ENCODE results near the gene ZC3H12C.
"Not testable (repeated sequence)": the region's sequence is repeated elsewhere in the genome, so short reads cannot be mapped to it uniquely, and the experiment has no call there.

The ZC3H12C gene

GRCh38 chr11:110092515-110093406 lies at the start of gene ZC3H12C:
TSS of gene ZC3H12C (plus strand) at chr11:110093392. CDS start at chr11:110093412, 20 bp downstream.
- peak; percentile 91 for DNase-seq (ENCODE audit: low spot score)

- DNase-seq (ENCODE audit: low spot score) = no peak
Measured at GRCh38 chr11:110044226-110044968, 48.8 kb upstream of the ZC3H12C start.

GRCh38 chr11:110046775-110047380 lies 46.3 kb upstream of the ZC3H12C start:
- no peak for DNase-seq (ENCODE audit: low spot score)

GRCh38 chr11:110049501-110050200 lies 43.5 kb upstream of the ZC3H12C start:
- no peak for DNase-seq (ENCODE audit: low spot score)

DNA sequence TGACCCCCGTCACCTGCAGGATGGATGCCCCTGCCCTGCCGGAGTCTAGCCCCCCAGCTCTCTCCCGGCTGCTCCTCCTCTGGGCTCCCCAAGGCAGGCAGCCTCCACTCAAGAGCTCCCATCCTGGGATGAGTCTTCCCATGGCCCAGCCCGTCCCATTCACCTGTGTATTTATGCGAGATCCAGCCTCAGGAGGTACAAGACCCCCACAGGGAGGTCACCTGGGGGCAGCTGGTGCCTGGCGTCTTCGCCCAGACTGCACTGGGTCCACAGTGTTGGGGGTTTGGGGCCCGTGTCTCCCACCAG lies 43.0 kb upstream of the ZC3H12C start:
- no peak for DNase-seq (ENCODE audit: low spot score)

GRCh38 chr11:110053848-110054414 lies 39.3 kb upstream of the ZC3H12C start:
- DNase-seq (ENCODE audit: low spot score) = no peak

- no peak for DNase-seq (ENCODE audit: low spot score)
Measured at GRCh38 chr11:110056956-110057355, 36.2 kb upstream of the ZC3H12C start.

GRCh38 chr11:110059706-110060463 lies 33.3 kb upstream of the ZC3H12C start:
- peak; percentile 35 for DNase-seq (ENCODE audit: low spot score)

GRCh38 chr11:110061296-110061695 lies 31.9 kb upstream of the ZC3H12C start:
- DNase-seq (ENCODE audit: low spot score) = no peak

DNA sequence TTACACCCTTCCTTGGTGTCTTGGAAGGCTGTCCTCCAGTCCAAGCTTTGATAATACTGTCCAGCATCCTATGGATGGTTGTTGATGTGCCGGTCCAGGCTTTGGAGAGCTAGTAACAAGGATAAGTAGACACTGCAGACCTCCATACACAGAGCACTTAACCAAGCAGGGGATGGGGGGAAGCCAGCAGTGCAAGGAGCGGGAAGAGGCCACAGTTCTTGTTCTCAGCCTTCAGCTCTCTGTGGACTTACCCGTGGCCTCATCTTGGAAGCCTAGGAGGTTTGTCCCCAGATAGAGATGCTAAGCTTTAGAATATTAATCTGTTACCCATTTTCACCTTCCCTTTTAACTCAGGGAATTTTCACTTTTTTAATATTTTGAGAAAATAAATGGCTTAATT lies 30.9 kb upstream of the ZC3H12C start:
- DNase-seq (ENCODE audit: low spot score) = no peak

DNA sequence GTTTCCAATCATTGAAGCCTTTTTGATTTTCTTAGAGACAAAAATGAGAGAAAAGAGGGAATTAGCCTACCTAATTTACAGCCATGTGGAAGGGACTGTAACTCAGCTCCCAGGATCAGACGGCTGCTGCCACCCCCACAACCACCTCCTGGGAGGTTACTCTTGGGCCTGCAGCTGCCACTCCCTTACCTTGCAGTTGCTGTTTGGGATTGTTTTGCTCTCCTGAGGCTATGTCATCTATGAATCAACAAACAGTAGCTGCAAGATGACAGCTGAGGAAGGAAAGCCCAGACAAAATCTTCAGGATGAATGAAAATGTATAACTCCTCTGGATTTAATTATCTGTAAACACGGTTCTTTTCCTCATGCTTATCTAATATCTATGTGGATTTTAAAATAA lies 28.0 kb upstream of the ZC3H12C start:
- DNase-seq (ENCODE audit: low spot score) = no peak

GRCh38 chr11:110068001-110068400 lies 25.2 kb upstream of the ZC3H12C start:
- not testable (repeated sequence) for DNase-seq (ENCODE audit: low spot score)

DNA sequence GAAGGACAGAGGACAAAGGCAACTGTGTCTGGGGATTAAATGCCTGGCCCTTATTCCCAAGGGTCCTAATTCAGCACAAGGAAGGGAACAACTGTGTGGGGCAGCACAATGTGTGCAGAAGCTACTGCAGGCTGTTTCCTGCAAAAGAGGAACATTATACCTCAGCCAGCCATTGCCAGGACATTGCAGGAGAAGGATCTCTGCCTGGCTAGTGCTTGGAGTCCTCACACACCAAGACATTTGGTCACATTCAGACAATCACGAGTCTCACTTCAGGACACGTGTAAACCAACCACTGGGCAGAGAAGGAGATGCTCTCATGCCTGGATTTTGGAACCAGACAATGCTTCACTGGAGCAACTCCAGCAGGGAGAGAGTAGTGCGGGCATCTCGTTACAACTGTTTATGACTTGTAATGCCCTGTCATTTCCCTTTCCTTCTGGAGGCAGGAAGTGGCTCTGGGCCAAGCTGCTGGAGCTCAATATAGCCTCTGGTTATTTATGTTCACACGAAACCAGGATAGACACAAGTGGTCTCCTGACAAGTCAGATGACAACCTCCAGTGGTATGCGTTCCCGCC lies 23.9 kb upstream of the ZC3H12C start:
- peak; percentile 44 for DNase-seq (ENCODE audit: low spot score)

- DNase-seq (ENCODE audit: low spot score) = no peak
Measured at GRCh38 chr11:110070176-110070575, 23.0 kb upstream of the ZC3H12C start.

- DNase-seq (ENCODE audit: low spot score) = no peak
Measured at GRCh38 chr11:110071197-110071596, 22.0 kb upstream of the ZC3H12C start.

DNA sequence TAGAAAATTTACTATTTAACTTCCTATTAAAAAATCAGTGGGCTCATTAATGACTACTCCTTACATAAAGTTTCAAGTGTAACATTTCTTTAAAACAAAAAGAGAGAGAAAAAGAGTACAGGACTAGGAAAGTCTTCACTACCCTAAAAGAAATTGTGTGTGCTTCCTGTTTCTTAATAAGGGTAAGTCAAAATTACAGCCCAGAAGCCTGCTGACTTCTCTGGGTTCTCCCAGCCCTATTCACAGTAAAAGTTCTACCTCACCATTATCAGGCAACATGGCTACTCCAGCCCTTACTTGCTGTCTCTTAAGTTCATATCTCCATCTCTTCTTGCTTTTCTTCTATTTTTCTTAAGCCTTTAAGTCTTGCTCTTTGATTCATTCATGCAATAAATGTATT lies 20.3 kb upstream of the ZC3H12C start:
- no peak for DNase-seq (ENCODE audit: low spot score)

DNA sequence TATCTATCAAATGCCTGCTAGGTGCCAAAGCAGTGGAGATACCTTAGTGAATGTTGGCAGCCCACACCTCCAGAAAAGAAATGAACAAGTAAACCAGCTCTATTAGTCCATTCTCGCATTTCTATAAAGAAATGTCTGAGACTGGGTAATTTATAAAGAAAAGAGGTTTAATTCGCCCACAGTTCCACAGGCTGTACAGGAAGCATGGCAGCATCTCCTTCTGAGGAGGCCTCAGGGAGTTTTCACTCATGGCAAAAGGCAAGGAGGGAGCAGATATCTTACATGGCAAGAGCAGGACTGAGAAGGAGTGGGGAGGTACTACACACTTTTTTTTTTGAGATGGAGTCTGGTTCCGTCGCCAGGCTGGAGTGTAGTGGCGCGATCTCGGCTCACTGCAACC lies 18.7 kb upstream of the ZC3H12C start:
- DNase-seq (ENCODE audit: low spot score) = no peak

- no peak for DNase-seq (ENCODE audit: low spot score)
Measured at GRCh38 chr11:110075105-110075846, 17.9 kb upstream of the ZC3H12C start.

DNA sequence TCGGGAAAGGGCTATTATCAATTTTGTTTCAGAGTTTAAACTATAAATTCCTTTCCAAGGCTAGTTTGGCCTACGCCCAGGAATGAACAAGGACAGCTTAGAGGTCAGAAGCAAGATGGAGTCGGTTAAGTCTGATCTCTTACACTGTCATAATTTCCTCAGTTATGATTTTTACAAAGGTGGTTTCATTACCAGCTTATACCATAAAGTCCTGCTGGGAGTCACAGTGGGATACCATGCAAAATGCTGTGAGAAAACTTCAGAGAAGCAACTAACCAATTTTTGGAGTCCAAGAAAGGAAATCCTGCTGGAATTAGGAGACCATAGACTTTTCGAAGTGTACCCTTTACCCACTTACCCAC lies 17.4 kb upstream of the ZC3H12C start:
- no peak for DNase-seq (ENCODE audit: low spot score)

DNA sequence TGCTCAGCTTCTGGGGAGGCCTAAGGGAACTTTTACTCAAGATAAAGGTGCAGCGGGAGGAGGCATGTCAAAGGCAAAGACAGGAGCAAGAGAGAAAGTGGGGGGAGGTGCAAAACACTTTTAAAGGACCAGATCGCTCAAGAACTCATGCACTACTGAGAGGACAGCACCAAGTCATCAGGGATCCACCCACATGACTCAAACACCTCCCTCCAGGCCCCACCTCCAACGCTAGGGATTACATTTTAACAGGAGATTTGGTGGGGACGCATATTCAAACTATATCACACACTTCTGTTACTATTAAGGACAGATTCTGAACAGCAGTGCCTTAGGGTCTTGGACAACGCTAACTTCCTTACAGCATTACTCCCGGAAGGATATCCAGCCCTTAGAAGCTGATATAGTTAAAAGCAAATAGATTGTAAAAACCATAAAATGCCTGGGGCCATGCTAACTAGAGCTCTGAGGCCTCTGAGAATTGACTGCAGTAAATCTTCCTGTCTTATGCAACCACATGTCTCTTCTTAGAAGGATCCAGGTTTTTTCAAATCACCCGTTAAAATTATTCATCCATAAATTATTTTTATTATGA lies 16.7 kb upstream of the ZC3H12C start:
- DNase-seq (ENCODE audit: low spot score) = no peak
